NB4 (cell line): ENCODE results near the gene SLC22A7.
"Not testable (repeated sequence)": the region's sequence is repeated elsewhere in the genome, so short reads cannot be mapped to it uniquely, and the experiment has no call there.

Experiments
- MAX ChIP-seq: IDR thresholded peaks from 2 replicates; pipeline ENCODE4 v1.6.1; 2011; ENCODE audit warnings: low read depth, low read length
- MYC ChIP-seq: IDR thresholded peaks from 2 replicates; pipeline ENCODE4 v1.6.1; 2011; ENCODE audit warnings: low read depth, low read length
- POLR2A ChIP-seq: IDR thresholded peaks from 2 replicates; pipeline ENCODE4 v1.6.1; 2011; ENCODE audit warnings: mild to moderate bottlenecking; ENCODE audit not compliant: insufficient read length; ENCODE audit errors: extremely low read depth
- TF ChIP-seq, protein P1 (sequence below): IDR thresholded peaks from one replicate; pipeline ENCODE4 v1.5.1; 2012; ENCODE audit warnings: low read depth, low read length

DNA sequence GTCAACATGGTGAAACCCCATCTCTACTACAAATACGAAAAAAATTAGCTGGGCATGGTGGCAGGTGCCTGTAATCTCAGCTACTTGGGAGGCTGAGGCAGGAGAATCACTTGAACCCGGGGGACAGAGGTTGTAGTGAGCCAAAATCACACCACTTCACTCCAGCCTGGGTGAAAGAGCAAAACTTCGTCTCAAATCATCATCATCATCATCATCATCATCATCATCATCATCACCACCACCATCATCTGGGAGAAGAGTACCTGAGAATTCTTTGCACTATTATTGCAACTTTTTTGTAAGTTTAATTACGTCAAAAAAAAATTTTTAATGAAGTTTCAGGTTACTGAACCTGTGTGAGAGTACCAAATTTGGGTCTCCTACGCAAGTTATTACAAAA is 53.9 kb downstream of the SLC22A7 start:
- TF ChIP-seq, protein P1, sequence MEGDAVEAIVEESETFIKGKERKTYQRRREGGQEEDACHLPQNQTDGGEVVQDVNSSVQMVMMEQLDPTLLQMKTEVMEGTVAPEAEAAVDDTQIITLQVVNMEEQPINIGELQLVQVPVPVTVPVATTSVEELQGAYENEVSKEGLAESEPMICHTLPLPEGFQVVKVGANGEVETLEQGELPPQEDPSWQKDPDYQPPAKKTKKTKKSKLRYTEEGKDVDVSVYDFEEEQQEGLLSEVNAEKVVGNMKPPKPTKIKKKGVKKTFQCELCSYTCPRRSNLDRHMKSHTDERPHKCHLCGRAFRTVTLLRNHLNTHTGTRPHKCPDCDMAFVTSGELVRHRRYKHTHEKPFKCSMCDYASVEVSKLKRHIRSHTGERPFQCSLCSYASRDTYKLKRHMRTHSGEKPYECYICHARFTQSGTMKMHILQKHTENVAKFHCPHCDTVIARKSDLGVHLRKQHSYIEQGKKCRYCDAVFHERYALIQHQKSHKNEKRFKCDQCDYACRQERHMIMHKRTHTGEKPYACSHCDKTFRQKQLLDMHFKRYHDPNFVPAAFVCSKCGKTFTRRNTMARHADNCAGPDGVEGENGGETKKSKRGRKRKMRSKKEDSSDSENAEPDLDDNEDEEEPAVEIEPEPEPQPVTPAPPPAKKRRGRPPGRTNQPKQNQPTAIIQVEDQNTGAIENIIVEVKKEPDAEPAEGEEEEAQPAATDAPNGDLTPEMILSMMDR: not testable (repeated sequence)
- TF ChIP-seq POLR2A, MAX, MYC: not testable (repeated sequence)
